ENCODE results near the gene AUTS2. TPM values are rescaled to one million over a fixed set of nuclear protein-coding genes. Genes with fewer than 3 reads are reported as not detected.

The AUTS2 gene
- total RNA-seq, 1 experiment from 2014 or later: 256 TPM

- peaks cover 8% of the 10 kb centered on the region in 2 experiments for H3K4me1 Mint-ChIP-seq
- Histone ChIP-seq H2AFZ (ENCODE audit: low read length) (no peak overlapping the region), H3K9ac (ENCODE audit: extremely low read depth, insufficient read length, low read length) (no peak overlapping the region), H3T11ph (ENCODE audit: low read length) (no peak overlapping the region), H3K9me3 (ENCODE audit: control insufficient read depth, low read depth, low read length) (no peaks in the 10 kb centered on the region), H2BK20ac (ENCODE audit: low read depth, low read length, poor library complexity, severe bottlenecking) (no peak overlapping the region), H3K4me1 (ENCODE audit: insufficient read depth, low read length) (no peaks in the 10 kb centered on the region), H2AK5ac (ENCODE audit: insufficient read length, low read length) (no peak overlapping the region), H4K20me1 (ENCODE audit: control insufficient read depth, insufficient read depth, insufficient read length) (no peaks in the 10 kb centered on the region), H3K14ac (ENCODE audit: insufficient read depth, low read length) (no peak overlapping the region), H3K79me2 (ENCODE audit: insufficient read depth, low read length) (no peaks in the 10 kb centered on the region), H3K18ac (ENCODE audit: insufficient read length, low read depth, low read length) (no peak overlapping the region), H2BK12ac (ENCODE audit: insufficient read length, low read depth, low read length) (no peak overlapping the region), H2BK15ac (ENCODE audit: low read depth, low read length) (no peak overlapping the region), H3K4ac (ENCODE audit: low read depth, low read length) (no peak overlapping the region), H4K91ac (ENCODE audit: insufficient read length, low read depth, low read length) (no peak overlapping the region), H2BK120ac (ENCODE audit: low read depth, low read length, poor library complexity, severe bottlenecking) (no peak overlapping the region), H3K23me2 (ENCODE audit: insufficient read length, low read depth, low read length, poor library complexity, severe bottlenecking) (no peaks in the 10 kb centered on the region), H4K8ac (replicated peaks; ENCODE audit: insufficient read length, low read depth, low read length) (no peak overlapping the region), H3K79me1 (ENCODE audit: insufficient read depth, low read depth, low read length, poor library complexity, severe bottlenecking) (no peaks in the 10 kb centered on the region), H3K27ac (ENCODE audit: insufficient read length, low read depth, low read length) (no peak overlapping the region), H3K27me3 (ENCODE audit: insufficient read depth, low read length) (no peaks in the 10 kb centered on the region), H3K4me2 (ENCODE audit: insufficient read depth, insufficient read length, low read length) (no peak overlapping the region), H4K5ac (ENCODE audit: insufficient read length, low read depth, low read length) (no peak overlapping the region), H3K23ac (ENCODE audit: insufficient read length, low read depth, low read length) (no peak overlapping the region), H3K56ac (ENCODE audit: insufficient read length, low read depth, low read length) (no peak overlapping the region), H2BK5ac (ENCODE audit: insufficient read length, low read length) (no peak overlapping the region)
- no peak overlapping the region for H3K4me3 Mint-ChIP-seq
- H3K36me3 Mint-ChIP-seq (ENCODE audit: insufficient read depth in 1 of 3, low read depth in 3 of 3): no peaks in the 10 kb centered on the region
- no peaks in the 10 kb centered on the region for H3K9me3 Mint-ChIP-seq
- H3K27me3 Mint-ChIP-seq (ENCODE audit: low read depth): no peaks in the 10 kb centered on the region
- DNase-seq: no peak
- no CpG with 5 or more reads among the region's 3 CpGs for WGBS (ENCODE audit: extremely low coverage, insufficient read length, low lambda C conversion rate)
- TF ChIP-seq, protein P1, sequence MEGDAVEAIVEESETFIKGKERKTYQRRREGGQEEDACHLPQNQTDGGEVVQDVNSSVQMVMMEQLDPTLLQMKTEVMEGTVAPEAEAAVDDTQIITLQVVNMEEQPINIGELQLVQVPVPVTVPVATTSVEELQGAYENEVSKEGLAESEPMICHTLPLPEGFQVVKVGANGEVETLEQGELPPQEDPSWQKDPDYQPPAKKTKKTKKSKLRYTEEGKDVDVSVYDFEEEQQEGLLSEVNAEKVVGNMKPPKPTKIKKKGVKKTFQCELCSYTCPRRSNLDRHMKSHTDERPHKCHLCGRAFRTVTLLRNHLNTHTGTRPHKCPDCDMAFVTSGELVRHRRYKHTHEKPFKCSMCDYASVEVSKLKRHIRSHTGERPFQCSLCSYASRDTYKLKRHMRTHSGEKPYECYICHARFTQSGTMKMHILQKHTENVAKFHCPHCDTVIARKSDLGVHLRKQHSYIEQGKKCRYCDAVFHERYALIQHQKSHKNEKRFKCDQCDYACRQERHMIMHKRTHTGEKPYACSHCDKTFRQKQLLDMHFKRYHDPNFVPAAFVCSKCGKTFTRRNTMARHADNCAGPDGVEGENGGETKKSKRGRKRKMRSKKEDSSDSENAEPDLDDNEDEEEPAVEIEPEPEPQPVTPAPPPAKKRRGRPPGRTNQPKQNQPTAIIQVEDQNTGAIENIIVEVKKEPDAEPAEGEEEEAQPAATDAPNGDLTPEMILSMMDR (conservative IDR thresholded peaks at IDR 0.05): peak; percentile 25; the same call in 2 of the 3 replicates
- no peak overlapping the region; a peak in 1 of 7 replicates for H3K27ac Mint-ChIP-seq
Observed at GRCh38 chr7:70042533-70042932, 444.3 kb downstream of the AUTS2 start.

All from H9 (cell line).